DND-41 (cell line): ENCODE results near the gene SERGEF.

Experiments
- CTCF ChIP-seq: IDR thresholded peaks from 2 replicates; pipeline ENCODE4 v1.5.1; 2012; ENCODE audit warnings: borderline replicate concordance, low read length, moderate library complexity, mild to moderate bottlenecking; ENCODE audit not compliant: poor library complexity, severe bottlenecking; ENCODE audit errors: extremely low read depth
- EZH2 ChIP-seq: IDR thresholded peaks from 3 replicates; pipeline ENCODE4 v1.6.1; 2012; ENCODE audit warnings: borderline replicate concordance, low read depth, mild to moderate bottlenecking, moderate library complexity, low read length, inconsistent platforms; ENCODE audit not compliant: severe bottlenecking

DNA sequence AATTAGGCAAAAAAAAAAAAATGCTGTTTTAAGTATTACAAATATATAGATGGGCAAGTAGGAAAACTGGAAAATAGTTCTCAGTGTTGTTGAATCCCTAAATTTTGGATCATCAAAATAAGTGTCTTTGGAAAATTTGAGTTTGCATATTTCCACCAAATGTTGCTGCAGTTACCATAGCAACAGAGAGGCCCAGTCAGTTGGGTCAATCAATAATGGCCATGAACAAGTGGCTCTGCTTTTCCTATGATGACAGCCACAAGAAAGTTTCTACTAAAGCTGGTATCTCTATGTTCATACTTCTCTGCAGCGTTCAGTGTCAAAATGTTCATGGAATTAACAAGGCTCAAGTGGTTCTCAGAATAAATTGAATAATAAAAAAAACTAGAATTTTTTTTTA lies 79.1 kb downstream of the SERGEF start:
- TF ChIP-seq CTCF (no peak), EZH2 (no peak)
